Caco-2 (cell line): Measurements from ENCODE around the gene CLCA4. TPM values are rescaled to one million over a fixed set of nuclear protein-coding genes. Genes with fewer than 3 reads are reported as not detected.
A peak's percentile ranks its signal among the peaks of the same experiment; 100 is the strongest.

Experiments
- BruUV-seq: library from RNA; stranded (reverse); fragments of 400-500 nt; replicated peaks from 2 replicates; lab custom pipeline; 2021; lab: Mats Ljungman, UMichigan
- CTCF ChIA-PET: fragments of 300-600 bp; sonication (Branson Sonifier 250); formaldehyde crosslinking; loops from one replicate; lab custom pipeline; 2022; ENCODE audit warnings: antibody characterized with exemption; lab: Charles Lee
- POLR2A ChIA-PET: fragments of 300-600 bp; sonication (Branson Sonifier 250); formaldehyde crosslinking; loops from one replicate; lab custom pipeline; 2022; ENCODE audit warnings: antibody characterized with exemption; lab: Charles Lee
- DNase-seq, 2 experiments: peaks; one replicate each; pipeline versions ENCODE4 v3.0.0 to v3.0.0-alpha.2; 2020 to 2022
- H3K27me3 ChIP-seq: replicated peaks from 2 replicates; pipeline ENCODE4 v1.6.0; 2011; ENCODE audit warnings: low read length; ENCODE audit not compliant: control insufficient read depth, insufficient read depth
- H3K36me3 ChIP-seq: 2 replicates; pipeline ENCODE4 v1.5.1; 2011; ENCODE audit warnings: low read length; ENCODE audit not compliant: control insufficient read depth, insufficient read depth
- H3K4me1 ChIP-seq: fragments of 250-450 bp; sonication (Bioruptor Pico); 2 replicates; pipeline ENCODE4 v1.5.1; 2020; ENCODE audit warnings: mild to moderate bottlenecking
- H3K4me3 ChIP-seq: 2 replicates; pipeline ENCODE4 v1.5.1; 2011; ENCODE audit warnings: low read depth, mild to moderate bottlenecking, control low read depth, low read length
- H3K9me3 ChIP-seq: fragments of 250-450 bp; sonication (Bioruptor Pico); 2 replicates; pipeline ENCODE4 v1.5.1; 2020; ENCODE audit warnings: mild to moderate bottlenecking, moderate library complexity
- H3K27ac Mint-ChIP-seq: one replicate; pipeline ENCODE4 v1.8.0; 2022; ENCODE audit warnings: mixed read lengths; ENCODE audit not compliant: unreplicated experiment
- H3K27me3 Mint-ChIP-seq: one replicate; pipeline ENCODE4 v1.8.0; 2022; ENCODE audit warnings: mixed read lengths; ENCODE audit not compliant: insufficient read depth, unreplicated experiment
- H3K36me3 Mint-ChIP-seq: one replicate; pipeline ENCODE4 v1.8.0; 2022; ENCODE audit warnings: mild to moderate bottlenecking, mixed read lengths; ENCODE audit not compliant: insufficient read depth, unreplicated experiment
- H3K4me1 Mint-ChIP-seq: one replicate; pipeline ENCODE4 v1.8.0; 2022; ENCODE audit warnings: low read depth, mixed read lengths; ENCODE audit not compliant: unreplicated experiment
- H3K4me3 Mint-ChIP-seq: one replicate; pipeline ENCODE4 v1.8.0; 2022; ENCODE audit warnings: mild to moderate bottlenecking, moderate library complexity, mixed read lengths; ENCODE audit not compliant: unreplicated experiment
- H3K9me3 Mint-ChIP-seq: one replicate; pipeline ENCODE4 v1.8.0; 2022; ENCODE audit warnings: mixed read lengths; ENCODE audit not compliant: unreplicated experiment
- intact Hi-C: fragments of 100-400 bp; cut with micrococcal nuclease; formaldehyde crosslinking; loops from one replicate; pipeline ENCODE4 v1.10.0; 2022; ENCODE audit not compliant: unreplicated experiment
- total RNA-seq: library from RNA; stranded (reverse); gene quantifications from 2 replicates; pipeline ENCODE4 v1.2.3, GENCODE V29; 2022
- TF ChIP-seq, protein P1 (sequence below), 2 experiments: fragments of 200-600 bp in 1 of 2; IDR thresholded peaks; 1 replicate in 1 of 2; 2 replicates in 1 of 2; pipeline versions ENCODE4 v1.5.1 to v1.8.0; 2011 to 2022; ENCODE audit warnings: antibody characterized with exemption in 1 of 2, control low read depth in 1 of 2, inconsistent platforms in 1 of 2, low read depth in 1 of 2, low read length in 1 of 2, mild to moderate bottlenecking in 1 of 2, moderate library complexity in 1 of 2; ENCODE audit not compliant: insufficient read depth in 1 of 2, severe bottlenecking in 1 of 2, unreplicated experiment in 1 of 2

The CLCA4 gene
- total RNA-seq, 1 experiment from 2014 or later: not detected

DNA sequence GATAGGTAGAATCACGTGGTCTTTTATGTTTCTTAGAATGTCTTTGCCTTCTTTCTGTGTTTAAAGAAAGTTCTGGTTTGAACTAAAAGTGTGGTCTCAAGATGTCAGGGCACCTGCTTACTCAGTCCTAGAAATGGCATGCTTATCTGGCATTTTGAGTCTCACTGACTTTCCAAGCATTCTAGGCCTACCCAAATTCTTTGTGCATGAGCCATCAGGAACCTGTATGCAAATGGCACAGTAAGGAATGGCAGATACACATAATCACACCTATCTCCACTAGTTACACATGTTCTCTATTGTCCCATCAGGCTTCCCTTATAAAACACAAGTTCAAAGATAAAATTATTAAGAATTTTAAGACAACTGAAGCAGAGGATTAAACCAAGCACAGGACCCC is 29.5 kb upstream of the CLCA4 start:
- ChIA-PET CTCF (interaction anchor here (1.0 kb wide), 1 partner anchor 133 kb away, joined by 4 read pairs; no protein-coding TSS in a partner anchor), POLR2A (no interaction called here)
- peaks cover 14% of the 10 kb centered on the region for H3K4me1 Mint-ChIP-seq
- no peak overlapping the region for H3K4me3 ChIP-seq
- H3K4me1 ChIP-seq: peaks cover 36% of the 10 kb centered on the region
- no peak overlapping the region for H3K4me3 Mint-ChIP-seq
- peak; percentile 24 to 57 for DNase-seq
- H3K36me3 ChIP-seq: no peaks in the 10 kb centered on the region
- H3K36me3 Mint-ChIP-seq: no peaks in the 10 kb centered on the region
- H3K9me3 Mint-ChIP-seq: no peaks in the 10 kb centered on the region
- H3K27me3 ChIP-seq: no peaks in the 10 kb centered on the region
- no peaks in the 10 kb centered on the region for H3K27me3 Mint-ChIP-seq
- no TSS peak for BruUV-seq
- peak overlapping the region; percentile 57 for H3K27ac Mint-ChIP-seq
- intact Hi-C loops: no loop called here
- no peaks in the 10 kb centered on the region for H3K9me3 ChIP-seq
- TF ChIP-seq, protein P1, sequence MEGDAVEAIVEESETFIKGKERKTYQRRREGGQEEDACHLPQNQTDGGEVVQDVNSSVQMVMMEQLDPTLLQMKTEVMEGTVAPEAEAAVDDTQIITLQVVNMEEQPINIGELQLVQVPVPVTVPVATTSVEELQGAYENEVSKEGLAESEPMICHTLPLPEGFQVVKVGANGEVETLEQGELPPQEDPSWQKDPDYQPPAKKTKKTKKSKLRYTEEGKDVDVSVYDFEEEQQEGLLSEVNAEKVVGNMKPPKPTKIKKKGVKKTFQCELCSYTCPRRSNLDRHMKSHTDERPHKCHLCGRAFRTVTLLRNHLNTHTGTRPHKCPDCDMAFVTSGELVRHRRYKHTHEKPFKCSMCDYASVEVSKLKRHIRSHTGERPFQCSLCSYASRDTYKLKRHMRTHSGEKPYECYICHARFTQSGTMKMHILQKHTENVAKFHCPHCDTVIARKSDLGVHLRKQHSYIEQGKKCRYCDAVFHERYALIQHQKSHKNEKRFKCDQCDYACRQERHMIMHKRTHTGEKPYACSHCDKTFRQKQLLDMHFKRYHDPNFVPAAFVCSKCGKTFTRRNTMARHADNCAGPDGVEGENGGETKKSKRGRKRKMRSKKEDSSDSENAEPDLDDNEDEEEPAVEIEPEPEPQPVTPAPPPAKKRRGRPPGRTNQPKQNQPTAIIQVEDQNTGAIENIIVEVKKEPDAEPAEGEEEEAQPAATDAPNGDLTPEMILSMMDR (IDR thresholded peaks at IDR 0.05; ENCODE audit: insufficient read depth in 1 of 2, low read depth in 1 of 2, low read length in 1 of 2, severe bottlenecking in 1 of 2, unreplicated experiment in 1 of 2): no peak

DNA sequence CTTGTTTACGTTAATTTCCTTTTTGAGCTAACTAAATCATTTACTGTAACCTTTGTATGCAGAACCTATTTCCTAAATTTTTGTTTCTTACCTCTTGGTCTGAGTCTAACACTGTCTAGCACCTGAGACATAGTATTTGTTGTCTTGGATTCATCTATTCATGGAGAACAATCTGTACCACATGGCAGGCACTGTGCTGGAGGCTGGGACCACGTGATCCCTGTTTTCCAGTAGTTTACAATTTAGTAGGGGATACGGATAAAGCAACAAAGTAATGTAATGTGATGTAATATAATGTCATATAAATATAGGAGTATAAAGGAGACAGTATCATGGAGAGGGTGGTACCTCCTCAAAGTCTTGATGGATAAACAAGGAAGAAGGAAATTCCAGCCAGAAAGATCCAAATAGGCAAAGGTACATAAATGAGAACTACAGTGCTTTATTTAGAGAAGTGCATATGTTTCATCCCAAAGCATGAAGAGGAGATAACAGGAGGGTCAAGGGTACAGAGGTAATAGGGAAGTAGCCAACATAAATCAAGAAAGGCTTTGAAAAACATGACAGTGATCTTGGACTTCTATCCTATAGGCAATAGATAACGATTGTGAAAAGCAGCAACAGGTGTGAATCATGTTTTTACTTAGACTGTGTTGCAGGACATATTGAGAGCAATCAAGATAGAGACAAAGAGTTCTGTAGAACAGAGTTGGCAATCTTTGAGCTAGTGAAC is 25.9 kb upstream of the CLCA4 start:
- Histone ChIP-seq H3K9me3 (no peaks in the 10 kb centered on the region), H3K4me3 (no peak overlapping the region), H3K27me3 (no peaks in the 10 kb centered on the region), H3K4me1 (peaks cover 30% of the 10 kb centered on the region), H3K36me3 (no peaks in the 10 kb centered on the region)
- Mint-ChIP-seq H3K27ac (no peak overlapping the region), H3K4me1 (peaks cover 6% of the 10 kb centered on the region), H3K27me3 (no peaks in the 10 kb centered on the region), H3K36me3 (no peaks in the 10 kb centered on the region), H3K9me3 (no peaks in the 10 kb centered on the region), H3K4me3 (no peak overlapping the region)
- no peak for DNase-seq
- ChIA-PET POLR2A (no interaction called here), CTCF (no interaction called here)
- TF ChIP-seq, protein P1 (IDR thresholded peaks at IDR 0.05; ENCODE audit: insufficient read depth in 1 of 2, low read depth in 1 of 2, low read length in 1 of 2, severe bottlenecking in 1 of 2, unreplicated experiment in 1 of 2): no peak
- no TSS peak for BruUV-seq
- intact Hi-C loops: no loop called here

DNA sequence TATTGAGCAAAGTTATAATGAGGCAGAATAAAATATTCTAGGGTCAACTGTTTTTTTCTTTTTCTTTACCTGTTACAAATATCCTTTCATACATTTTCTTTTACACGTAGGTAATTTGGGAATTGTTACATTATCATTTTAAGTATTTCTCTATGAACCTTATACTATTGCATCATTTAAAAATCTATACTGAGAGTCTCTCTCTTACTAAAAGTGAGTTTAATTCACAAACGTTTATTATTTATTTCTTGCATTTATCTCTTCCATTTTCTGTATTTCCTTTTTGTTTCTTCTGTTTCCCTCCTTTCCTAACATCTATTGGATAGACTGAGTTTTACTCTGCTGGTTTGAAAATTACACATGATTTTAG is 25.4 kb upstream of the CLCA4 start:
- H3K27ac Mint-ChIP-seq: no peak overlapping the region
- no peaks in the 10 kb centered on the region for H3K27me3 Mint-ChIP-seq
- Histone ChIP-seq H3K27me3 (no peaks in the 10 kb centered on the region), H3K9me3 (no peaks in the 10 kb centered on the region), H3K4me3 (no peak overlapping the region), H3K4me1 (peaks cover 24% of the 10 kb centered on the region), H3K36me3 (no peaks in the 10 kb centered on the region)
- intact Hi-C loops: no loop called here
- ChIA-PET POLR2A (no interaction called here), CTCF (interaction anchor here (0.6 kb wide), 1 partner anchor 96 kb away, joined by 3 read pairs; no protein-coding TSS in a partner anchor)
- no peak overlapping the region for H3K4me3 Mint-ChIP-seq
- TF ChIP-seq, protein P1 (IDR thresholded peaks at IDR 0.05; ENCODE audit: insufficient read depth in 1 of 2, low read depth in 1 of 2, low read length in 1 of 2, severe bottlenecking in 1 of 2, unreplicated experiment in 1 of 2): no peak
- H3K9me3 Mint-ChIP-seq: no peaks in the 10 kb centered on the region
- H3K4me1 Mint-ChIP-seq: peaks cover under 1% of the 10 kb centered on the region
- H3K36me3 Mint-ChIP-seq: peaks cover 5% of the 10 kb centered on the region
- no peak for DNase-seq
- BruUV-seq: no TSS peak
